Esophagus (tissue), 2 donors: ENCODE data around the gene RNF17. TPM values are rescaled to one million over a fixed set of nuclear protein-coding genes. Genes with fewer than 3 reads are reported as not detected.

Experiments
- H3K27ac ChIP-seq, 2 donors: one replicate each; pipeline ENCODE4 v1.5.1; 2013; ENCODE audit warnings: low read depth in 2 of 2, mild to moderate bottlenecking in 2 of 2, inconsistent platforms in 1 of 2, low read length in 1 of 2, moderate library complexity in 1 of 2
- H3K27me3 ChIP-seq, 2 donors: one replicate each; pipeline ENCODE4 v1.6.1; 2013; ENCODE audit warnings: low read length in 2 of 2, control low read depth in 1 of 2, mild to moderate bottlenecking in 1 of 2; ENCODE audit not compliant: insufficient read depth in 2 of 2, control insufficient read depth in 1 of 2
- H3K36me3 ChIP-seq, 2 donors: one replicate each; pipeline ENCODE4 v1.6.1; 2013; ENCODE audit warnings: low read length in 1 of 2; ENCODE audit not compliant: control insufficient read depth in 2 of 2, insufficient read depth in 2 of 2
- H3K4me1 ChIP-seq, 2 donors: one replicate each; pipeline ENCODE4 v1.6.1; 2013; ENCODE audit warnings: low read length in 1 of 2; ENCODE audit not compliant: control insufficient read depth in 2 of 2, insufficient read depth in 2 of 2
- H3K4me3 ChIP-seq, 2 donors: one replicate each; pipeline ENCODE4 v1.5.1; 2013; ENCODE audit warnings: low read length in 2 of 2, mild to moderate bottlenecking in 2 of 2, low read depth in 1 of 2, moderate library complexity in 1 of 2
- H3K9me3 ChIP-seq, 2 donors: one replicate each; pipeline ENCODE4 v1.6.1; 2013; ENCODE audit warnings: mild to moderate bottlenecking in 2 of 2, low read depth in 1 of 2, low read length in 1 of 2, moderate library complexity in 1 of 2; ENCODE audit not compliant: control insufficient read depth in 2 of 2, insufficient read depth in 1 of 2
- WGBS, 2 donors: extraction: QIAGEN DNeasy Blood & Tissue Kit; methylation state at CpG; one replicate each; pipeline ENCODE4 v1.1.7; 2013; 5-methylcytosine and 5-hydroxymethylcytosine counted together
- polyA plus RNA-seq, 2 donors: library from polyadenylated mRNA; stranded (reverse); fragments of 200-250 nt; gene quantifications; one replicate each; pipeline ENCODE4 v1.2.3, GENCODE V29; 2013
- donor health status: healthy with polysubstance abuse.
- donor health status: Bipolar disorder and iron deficiency.

Gene RNF17
- polyA plus RNA-seq, 2 donors: not detected

DNA sequence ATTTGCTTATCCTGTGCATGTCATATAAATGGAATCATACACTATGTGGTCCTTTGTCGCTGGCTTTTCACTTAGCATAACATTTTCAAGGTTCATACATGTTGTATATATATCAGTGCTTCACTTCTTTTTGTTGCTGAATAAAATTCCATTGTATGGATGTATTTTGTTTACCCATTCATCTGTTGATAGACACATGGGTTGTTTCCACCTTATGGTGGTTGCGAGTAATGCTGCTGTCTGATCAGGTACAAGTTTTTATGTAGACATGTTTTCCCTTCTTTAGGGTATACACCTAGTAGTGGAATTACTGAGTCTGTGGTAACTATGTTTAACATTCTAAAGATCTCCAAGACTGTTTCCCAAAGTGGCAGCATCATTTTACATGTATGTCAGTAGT, 102.5 kb downstream of the RNF17 start:
- no peak overlapping the region for H3K27ac ChIP-seq
- 86 to 91% methylated on average over 2 of the region's 2 CpGs for WGBS, 2 donors
- H3K36me3 ChIP-seq: no peaks in the 10 kb centered on the region
- no peaks in the 10 kb centered on the region for H3K9me3 ChIP-seq
- no peak overlapping the region for H3K4me3 ChIP-seq
- no peaks in the 10 kb centered on the region for H3K27me3 ChIP-seq
- peaks cover 0 to 2% of the 10 kb centered on the region in 2 donors for H3K4me1 ChIP-seq

DNA sequence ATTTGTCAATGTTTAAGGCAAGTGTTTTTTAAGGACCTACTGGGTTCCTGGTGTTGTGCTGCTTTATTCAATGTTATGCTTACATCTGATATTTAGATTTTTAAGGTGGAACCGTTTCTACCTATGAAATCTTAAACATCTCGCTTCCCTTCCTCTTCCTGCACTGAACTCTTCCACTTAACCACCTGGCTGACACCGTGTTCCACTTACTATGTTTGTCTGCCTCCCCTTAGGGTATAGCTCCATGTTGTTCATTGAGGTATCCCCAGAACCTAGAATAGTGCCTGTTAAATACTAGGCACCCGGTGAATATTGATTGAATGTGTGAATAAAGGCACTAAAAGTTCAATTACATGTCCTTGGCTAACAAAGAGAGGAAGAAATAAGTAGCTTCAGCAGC, 104.9 kb downstream of the RNF17 start:
- 57 to 62% methylated on average over 4 of the region's 4 CpGs for WGBS, 2 donors
- no peak overlapping the region for H3K27ac ChIP-seq
- no peaks in the 10 kb centered on the region for H3K36me3 ChIP-seq
- H3K9me3 ChIP-seq: no peaks in the 10 kb centered on the region
- H3K4me1 ChIP-seq: no peaks in the 10 kb centered on the region
- H3K4me3 ChIP-seq: no peak overlapping the region
- H3K27me3 ChIP-seq: no peaks in the 10 kb centered on the region

DNA sequence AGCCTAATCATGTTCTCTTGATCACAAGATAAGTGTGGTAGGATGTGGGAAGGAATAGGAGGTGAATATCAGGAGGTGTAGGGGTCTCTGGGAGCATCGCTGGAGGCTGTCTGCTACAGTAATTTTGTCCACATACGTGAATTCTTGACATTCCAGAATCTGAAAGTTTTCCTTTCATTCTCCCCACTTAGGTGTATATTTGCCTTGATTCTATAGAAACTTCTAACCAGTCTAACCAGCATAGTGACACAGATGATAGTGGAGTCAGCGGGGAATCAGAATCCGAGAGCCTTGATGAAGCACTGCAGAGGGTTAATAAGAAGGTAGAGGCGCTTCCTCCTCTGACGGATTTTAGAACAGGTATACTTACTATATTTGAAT, 106.4 kb downstream of the RNF17 start:
- Histone ChIP-seq H3K4me1 (no peaks in the 10 kb centered on the region), H3K4me3 (no peak overlapping the region), H3K27me3 (no peaks in the 10 kb centered on the region), H3K27ac (no peak overlapping the region), H3K36me3 (no peaks in the 10 kb centered on the region), H3K9me3 (no peaks in the 10 kb centered on the region)
- 74 to 83% methylated on average over 6 of the region's 6 CpGs for WGBS, 2 donors

DNA sequence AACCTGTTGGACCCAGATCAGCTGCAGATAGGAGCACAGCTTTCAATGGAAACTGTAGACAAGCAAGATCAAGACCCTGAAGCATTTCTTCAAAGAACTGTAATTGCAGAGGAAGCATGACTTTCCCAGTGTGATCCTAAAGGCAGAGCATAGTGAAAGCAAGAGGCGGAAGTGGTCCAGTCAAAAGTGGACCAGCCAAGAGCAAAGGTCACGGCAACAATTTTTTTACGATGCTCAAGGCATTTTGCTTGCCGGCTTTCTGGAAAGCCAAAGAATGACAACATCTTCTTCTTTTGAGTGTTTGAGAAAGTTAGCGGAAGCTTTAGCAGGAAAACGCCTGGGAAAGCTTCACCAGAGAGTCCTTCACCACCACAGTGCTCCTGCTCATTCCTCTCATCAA, 111.6 kb downstream of the RNF17 start:
- Histone ChIP-seq H3K4me3 (no peak overlapping the region), H3K27me3 (no peaks in the 10 kb centered on the region), H3K36me3 (no peaks in the 10 kb centered on the region), H3K27ac (no peak overlapping the region), H3K4me1 (no peaks in the 10 kb centered on the region), H3K9me3 (no peaks in the 10 kb centered on the region)
- 91 to 92% methylated on average over 6 of the region's 6 CpGs for WGBS, 2 donors

DNA sequence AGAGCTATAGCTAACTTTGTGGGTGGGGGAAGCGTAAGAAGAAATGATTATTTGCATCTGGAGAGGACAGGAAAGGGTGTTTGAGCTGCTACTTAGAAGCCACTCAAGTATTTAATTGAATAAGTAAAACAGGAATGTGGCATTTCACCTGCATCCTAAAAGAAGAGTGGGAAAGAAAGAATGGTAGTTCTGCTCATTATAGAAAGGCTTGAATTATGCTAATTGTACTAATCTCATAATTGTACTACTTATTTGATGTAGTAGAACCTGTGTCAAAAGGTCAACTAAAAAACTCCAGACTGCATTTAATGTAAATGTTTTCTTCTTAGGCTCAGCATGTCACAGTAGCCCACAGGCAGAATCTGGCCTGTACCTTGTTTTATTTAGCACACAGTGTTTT, 113.6 kb downstream of the RNF17 start:
- Histone ChIP-seq H3K36me3 (no peaks in the 10 kb centered on the region), H3K27me3 (no peaks in the 10 kb centered on the region), H3K4me3 (no peak overlapping the region), H3K9me3 (no peaks in the 10 kb centered on the region), H3K4me1 (no peaks in the 10 kb centered on the region), H3K27ac (no peak overlapping the region)
- 89% methylated on average over 1 of the region's 1 CpG for WGBS, 2 donors

DNA sequence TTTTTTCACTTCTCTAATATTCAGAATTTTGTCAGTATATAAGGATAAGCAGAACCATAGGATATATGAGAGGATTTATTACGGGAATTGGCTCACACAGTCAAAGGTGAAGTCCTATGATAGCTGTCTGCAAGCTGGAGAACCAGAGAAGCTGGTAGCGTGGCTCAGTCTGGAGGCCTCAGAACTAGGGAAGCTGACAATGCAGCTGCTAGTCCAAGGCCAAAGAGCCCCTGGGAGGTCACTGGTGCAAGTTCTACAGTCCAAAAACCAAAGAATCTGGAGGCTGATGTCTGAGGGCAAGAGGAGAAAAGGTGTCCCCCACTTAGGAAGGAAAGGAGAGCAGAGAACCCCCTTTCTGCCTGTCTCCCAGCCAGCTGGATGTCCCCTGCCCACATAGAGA, 114.4 kb downstream of the RNF17 start:
- WGBS, 2 donors: 92% methylated on average over 2 of the region's 2 CpGs
- no peaks in the 10 kb centered on the region for H3K36me3 ChIP-seq
- no peaks in the 10 kb centered on the region for H3K9me3 ChIP-seq
- no peak overlapping the region for H3K27ac ChIP-seq
- H3K4me1 ChIP-seq: no peaks in the 10 kb centered on the region
- no peaks in the 10 kb centered on the region for H3K27me3 ChIP-seq
- H3K4me3 ChIP-seq: no peak overlapping the region

DNA sequence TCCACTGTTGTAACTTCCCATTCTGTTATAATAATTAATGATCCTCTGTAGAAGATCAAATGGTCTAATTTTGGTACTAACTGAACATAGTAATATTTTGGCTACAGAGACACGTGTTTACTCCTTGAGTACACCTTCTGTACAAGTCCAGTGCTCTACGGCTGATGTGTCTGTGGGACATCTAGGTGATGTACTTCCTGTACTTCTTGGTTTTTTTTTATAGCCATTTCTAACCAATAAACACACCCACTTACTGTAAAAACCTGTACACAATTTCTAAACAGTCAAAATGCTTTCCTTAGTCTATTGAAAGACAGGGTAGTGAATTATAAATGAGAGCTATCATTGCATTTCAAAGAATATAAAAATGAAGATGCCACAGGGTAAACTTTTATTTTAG, 118.7 kb downstream of the RNF17 start:
- H3K27me3 ChIP-seq: no peaks in the 10 kb centered on the region
- H3K9me3 ChIP-seq: no peaks in the 10 kb centered on the region
- peaks cover 2% of the 10 kb centered on the region in 2 donors for H3K36me3 ChIP-seq
- H3K4me3 ChIP-seq: no peak overlapping the region
- no peaks in the 10 kb centered on the region for H3K4me1 ChIP-seq
- 82 to 93% methylated on average over 2 of the region's 2 CpGs for WGBS, 2 donors
- H3K27ac ChIP-seq: no peak overlapping the region

DNA sequence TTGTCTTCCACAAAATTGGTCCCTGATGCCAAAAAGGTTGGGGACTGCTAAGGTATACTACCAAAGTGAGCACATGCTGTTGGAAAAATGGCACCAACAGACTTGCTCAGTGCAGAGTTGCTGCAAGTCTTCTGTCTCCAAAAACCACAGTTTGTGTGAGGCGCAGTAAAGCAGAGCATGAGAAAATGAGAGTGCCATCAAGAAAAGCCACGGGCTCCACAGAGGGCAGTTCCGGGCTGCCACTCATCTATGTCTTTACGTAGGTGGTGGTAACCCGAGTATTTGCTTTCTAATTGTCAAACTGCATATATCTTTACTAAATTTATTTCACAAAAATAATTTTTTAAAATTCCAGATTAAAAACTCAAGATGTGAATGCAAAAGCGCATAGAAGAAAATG, 123.8 kb downstream of the RNF17 start:
- Histone ChIP-seq H3K9me3 (no peaks in the 10 kb centered on the region), H3K4me3 (no peak overlapping the region), H3K27me3 (no peaks in the 10 kb centered on the region), H3K36me3 (peaks cover 2 to 15% of the 10 kb centered on the region in 2 donors), H3K27ac (no peak overlapping the region), H3K4me1 (no peaks in the 10 kb centered on the region)
- WGBS, 2 donors: 91 to 92% methylated on average over 6 of the region's 6 CpGs

DNA sequence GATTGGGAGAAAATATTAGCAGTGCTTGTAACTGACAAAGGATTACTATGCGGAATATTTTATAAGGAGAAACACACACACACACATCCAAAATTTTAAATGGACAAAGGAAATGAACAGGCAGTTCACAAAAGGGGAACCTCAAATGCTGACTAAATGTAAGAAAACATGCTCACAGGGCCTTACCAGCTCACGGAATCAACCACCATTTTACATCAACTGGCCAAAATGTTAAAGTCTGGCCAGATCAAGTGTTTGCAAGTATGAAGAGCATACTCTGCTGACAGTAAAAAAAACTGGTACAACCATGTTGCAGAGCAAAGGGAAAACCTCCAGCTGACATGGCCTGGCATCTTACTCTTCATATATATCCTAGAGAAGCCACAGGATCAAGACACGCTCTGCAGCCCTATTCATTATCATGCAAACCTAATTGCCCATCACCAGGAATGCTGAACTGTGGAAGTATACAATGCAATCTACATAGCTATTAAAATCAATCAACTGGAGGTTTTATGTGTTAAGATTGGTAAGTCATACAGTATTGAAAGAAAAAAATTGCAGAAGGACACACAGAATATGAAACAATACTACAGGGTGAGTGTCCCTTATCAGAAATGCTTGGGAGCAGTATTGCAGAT, 124.4 kb downstream of the RNF17 start:
- no peaks in the 10 kb centered on the region for H3K27me3 ChIP-seq
- H3K4me3 ChIP-seq: no peak overlapping the region
- H3K27ac ChIP-seq: no peak overlapping the region
- 89 to 92% methylated on average over 3 of the region's 3 CpGs for WGBS, 2 donors
- H3K9me3 ChIP-seq: no peaks in the 10 kb centered on the region
- peaks cover 2 to 15% of the 10 kb centered on the region in 2 donors for H3K36me3 ChIP-seq
- H3K4me1 ChIP-seq: no peaks in the 10 kb centered on the region

DNA sequence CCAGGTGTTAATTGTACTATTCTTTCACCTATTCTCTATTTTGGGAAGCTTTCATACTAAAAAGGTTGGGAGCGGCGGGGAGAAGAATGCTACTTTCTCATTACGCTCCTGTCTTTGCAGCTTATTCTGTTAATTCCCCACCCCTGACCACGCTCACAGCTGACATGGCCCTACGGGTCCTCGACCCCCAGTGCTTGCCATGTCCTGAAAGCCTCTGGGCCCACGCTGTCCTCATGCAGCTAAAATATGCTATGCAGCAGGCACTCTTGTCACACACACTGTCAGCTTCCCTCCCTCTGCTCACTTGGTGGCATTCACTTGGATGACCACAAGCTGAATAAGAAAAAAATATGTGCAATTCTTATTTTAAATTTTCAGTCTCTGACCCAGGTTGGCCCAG, 126.3 kb downstream of the RNF17 start:
- Histone ChIP-seq H3K4me3 (no peak overlapping the region), H3K27ac (no peak overlapping the region), H3K27me3 (no peaks in the 10 kb centered on the region), H3K36me3 (peaks cover 0 to 17% of the 10 kb centered on the region in 2 donors), H3K9me3 (no peaks in the 10 kb centered on the region), H3K4me1 (peaks cover 0 to 3% of the 10 kb centered on the region in 2 donors)
- 98 to 99% methylated on average over 7 of the region's 7 CpGs for WGBS, 2 donors
